GM18526 (cell line): ENCODE measurements around the gene LMNTD2.

Experiments
- POLR2A ChIP-seq: IDR thresholded peaks from 3 replicates; pipeline ENCODE4 v1.6.1; 2011; ENCODE audit not compliant: insufficient read length; ENCODE audit errors: extremely low read depth

Gene LMNTD2

DNA sequence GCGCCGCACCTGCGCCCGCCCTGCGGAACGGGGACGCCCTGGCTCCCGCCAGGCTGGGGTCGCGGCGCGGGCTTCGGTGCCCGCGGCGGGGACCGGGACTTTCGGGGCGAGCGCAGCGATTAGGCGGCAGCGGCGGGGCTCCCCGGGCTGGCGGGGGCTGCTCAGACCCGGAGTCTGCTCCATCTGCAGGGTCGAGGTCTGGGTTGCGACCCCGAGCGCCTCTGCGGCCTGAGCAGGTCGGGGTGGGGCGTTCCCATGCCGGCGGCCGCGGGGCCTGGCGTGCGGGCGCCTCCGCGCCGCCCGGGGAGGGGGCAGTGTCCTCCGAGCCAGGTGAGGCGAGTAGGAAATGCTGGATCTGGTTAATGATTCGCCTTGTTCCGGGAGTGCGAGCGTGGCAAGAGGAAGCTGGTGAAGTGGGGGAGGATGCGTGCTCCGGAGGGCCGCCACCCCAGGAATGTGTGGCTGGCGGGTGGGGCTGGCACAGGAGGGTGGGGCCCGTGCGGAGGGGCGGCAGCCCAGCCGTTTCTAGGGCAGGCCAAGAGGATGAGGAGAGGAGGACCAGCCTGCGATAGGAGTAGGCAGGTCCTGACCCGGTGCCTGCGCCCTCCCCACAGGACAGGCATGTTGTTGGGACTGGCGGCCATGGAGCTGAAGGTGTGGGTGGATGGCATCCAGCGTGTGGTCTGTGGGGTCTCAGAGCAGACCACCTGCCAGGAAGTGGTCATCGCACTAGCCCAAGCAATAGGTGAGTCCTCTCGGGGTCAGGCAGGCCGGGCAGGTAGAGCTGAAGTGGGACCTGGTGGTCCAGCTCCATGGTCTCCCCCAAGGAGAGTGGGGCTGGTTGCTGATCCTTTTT is 838 bp upstream of the LMNTD2 start:
- TF ChIP-seq POLR2A = no peak

- no peak for TF ChIP-seq POLR2A
Observed at GRCh38 chr11:559712-560304, 730 bp downstream of the LMNTD2 start.

DNA sequence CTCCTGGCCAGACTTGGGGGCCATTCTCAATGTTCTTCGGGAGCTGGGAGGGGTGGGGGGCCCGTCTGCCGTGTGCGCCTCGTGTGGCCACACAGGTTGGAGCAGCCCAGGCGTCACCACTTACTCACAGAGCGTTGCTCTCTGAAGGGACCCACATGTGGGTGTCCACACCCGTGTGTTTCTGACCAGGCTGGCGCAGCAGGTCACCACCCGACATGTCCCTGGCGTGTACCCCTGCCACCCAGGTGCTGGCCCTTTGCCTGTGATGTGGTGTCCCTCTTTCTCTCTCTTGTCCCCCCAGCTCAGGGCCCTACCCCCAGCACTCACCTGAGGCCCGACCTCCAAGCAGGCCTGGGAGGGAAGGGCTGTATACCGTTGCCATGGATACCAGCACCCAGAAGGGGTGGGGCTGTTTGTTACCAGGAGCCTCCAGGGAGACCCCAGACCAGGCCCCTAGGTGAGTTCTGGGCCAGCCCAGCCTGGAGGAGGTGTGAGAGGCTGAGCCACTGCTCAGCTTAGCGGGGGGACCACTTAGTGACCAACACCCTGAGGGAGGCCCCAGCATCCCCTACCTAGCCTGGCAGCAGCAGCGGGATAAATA is 1.4 kb downstream of the LMNTD2 start:
- TF ChIP-seq POLR2A = no peak

- no peak for TF ChIP-seq POLR2A
Observed at GRCh38 chr11:558503-558902, 2.0 kb downstream of the LMNTD2 start.

- no peak for TF ChIP-seq POLR2A
Observed at GRCh38 chr11:557328-558132, 3.0 kb downstream of the LMNTD2 start.

- TF ChIP-seq POLR2A = no peak
Observed at GRCh38 chr11:556662-557256, 3.8 kb downstream of the LMNTD2 start.

DNA sequence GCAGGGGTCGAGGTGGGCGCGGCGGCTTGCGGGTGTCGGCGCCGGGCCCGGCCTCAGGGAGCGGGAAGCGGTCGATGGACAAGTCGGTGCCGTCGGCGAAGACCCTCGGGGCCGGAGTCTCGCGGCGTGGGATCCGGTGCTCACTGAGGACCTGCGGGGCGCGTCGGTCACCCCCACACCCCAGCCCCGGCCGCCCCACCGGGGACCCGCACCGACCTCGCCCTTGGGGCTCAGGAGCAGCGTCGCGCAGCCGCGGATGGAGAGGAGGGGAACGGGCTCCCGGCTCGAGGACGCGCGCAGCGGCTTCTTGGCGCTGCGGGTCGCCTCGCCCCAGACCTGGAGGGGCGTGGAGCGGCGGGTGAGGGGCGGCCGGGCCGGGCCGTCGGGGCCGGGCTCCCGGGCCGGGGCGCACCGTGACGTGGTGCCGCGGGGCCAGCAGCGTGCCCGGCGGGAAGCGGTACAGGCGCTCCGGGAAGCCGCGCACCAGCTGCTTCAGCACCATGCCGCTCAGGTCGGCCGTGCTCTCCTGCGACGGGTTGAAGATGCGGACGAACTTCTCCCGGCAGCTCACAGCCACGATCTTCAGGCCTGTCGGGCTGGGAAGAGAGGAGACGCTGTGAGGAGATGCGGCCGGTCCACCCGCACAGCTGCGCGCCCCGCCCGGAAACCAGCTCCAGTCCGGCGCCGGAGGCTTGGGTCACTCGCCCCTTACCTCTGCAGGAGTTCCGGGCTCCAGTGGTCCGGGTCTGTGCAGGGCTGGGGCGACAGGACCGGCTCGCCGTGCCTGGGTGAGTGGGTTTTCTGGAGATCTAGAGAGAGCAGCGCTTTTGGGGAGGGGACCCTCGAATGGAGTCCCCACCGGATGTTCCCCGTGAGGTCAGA is 4.5 kb downstream of the LMNTD2 start:
- TF ChIP-seq POLR2A = no peak

- no peak for TF ChIP-seq POLR2A
Observed at GRCh38 chr11:555227-555779, 5.2 kb downstream of the LMNTD2 start.

DNA sequence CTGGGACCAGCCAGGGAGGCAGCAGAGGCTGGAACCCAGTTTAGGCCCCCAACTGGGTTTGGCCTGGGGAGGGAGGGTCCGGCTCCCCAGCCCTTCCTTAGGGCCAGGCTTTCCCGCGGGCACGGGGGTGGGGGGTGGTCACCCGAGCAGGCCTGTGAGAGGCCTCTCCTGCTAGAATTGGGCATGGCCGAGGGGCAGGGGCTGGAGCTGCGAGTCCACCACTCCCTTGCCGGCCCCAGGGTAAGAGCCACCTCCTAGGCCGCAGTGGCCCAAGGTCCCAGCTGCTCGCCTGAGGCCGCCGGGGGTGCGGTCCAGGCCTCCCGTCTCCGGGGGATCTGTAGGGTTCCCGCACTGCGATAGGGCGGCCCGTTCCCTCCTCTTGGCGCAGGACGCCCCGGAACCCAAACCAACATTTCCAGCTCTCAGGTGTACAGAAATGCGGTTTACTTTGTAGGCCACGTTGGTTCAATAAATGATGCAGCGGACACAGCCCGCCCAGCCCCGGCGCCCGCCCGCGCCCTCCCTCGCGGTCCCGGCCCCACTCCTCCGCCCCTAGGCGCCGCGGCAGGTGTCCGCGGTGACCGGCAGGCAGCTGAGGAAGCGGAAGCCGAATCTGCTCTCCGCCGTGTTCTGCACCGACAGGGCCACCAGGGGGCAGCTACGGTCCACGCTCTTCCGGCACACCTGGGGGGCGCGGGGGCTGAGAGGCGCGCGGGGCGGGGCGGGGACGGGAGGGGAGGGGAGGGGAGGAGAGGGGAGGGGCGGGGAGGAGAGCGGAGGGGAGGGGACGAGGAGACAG is 5.9 kb downstream of the LMNTD2 start:
- no peak for TF ChIP-seq POLR2A

GRCh38 chr11:553988-554340 is 6.6 kb downstream of the LMNTD2 start:
- no peak for TF ChIP-seq POLR2A

DNA sequence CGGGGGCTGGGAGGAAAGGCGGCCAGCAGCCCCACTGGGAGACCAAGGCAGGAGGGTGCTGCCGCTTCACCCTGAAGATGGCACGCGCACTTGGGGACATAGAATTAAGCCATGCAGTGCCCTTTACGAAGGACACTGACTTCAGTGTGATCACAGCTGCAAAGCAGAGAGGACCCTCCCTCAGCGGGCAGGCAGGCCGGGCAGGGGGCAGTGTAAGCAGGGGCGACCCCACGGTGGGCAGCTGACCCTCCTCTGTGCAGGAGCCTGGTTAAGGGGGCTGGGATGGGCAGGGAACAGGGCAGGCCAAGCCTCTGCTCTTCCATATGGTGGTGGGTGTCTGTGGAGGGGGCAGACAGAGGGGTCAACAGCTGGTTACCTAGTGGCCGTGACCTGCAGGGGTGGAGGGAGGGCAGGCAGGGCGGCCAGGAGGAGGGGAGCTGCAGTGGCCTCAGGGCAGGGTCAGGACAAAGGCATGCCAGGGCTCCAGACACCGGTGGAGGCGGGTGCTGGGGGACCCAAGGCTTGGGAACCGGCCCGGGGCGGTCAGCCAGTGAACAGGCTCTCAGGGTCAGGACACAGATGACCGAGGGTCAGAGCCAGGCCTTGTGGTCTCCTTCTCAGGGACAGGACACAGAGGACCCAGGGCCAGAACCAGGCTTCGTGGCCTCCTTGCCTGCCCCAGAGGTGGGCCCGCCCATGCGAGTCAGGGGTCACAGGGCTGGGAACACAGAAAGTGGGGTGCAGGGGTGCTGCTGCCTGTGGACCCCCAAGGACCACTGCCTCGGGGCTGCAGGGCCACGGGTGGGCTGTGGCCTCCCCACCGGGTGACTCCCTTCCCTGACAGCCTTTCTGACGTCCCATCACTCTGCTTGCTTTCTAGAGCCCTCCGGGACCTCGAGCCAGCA is 7.2 kb downstream of the LMNTD2 start:
- no peak for TF ChIP-seq POLR2A

DNA sequence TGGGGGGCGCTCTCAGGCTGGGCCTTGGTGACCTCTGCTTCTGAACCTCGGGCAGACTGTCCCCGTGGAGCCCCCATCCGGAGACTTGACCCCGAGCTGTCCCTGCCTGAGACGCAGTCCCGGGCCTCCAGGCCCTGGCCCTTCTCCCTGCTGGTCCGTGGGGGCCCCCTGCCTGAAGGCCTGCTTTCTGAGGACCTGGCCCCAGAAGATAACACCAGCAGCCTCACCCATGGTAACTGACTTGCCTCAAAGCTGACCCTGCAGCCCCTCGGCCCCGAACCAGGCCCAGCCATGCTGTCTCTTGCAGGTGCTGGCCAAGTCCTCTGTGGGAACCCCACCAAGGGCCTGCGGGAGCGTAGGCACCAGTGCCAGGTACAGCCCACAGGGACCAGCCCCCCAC is 8.9 kb downstream of the LMNTD2 start:
- TF ChIP-seq POLR2A = no peak
